Memory B cell (primary cell): ENCODE results near the gene NCDN.

Experiments used
- ATAC-seq: fragments of 150-1000 bp; cut with Tn5 transposase; 2 replicates; pipeline ENCODE4 v1.10.0; 2021; ENCODE audit warnings: low read depth, mild to moderate bottlenecking, moderate library complexity
- DNase-seq, 2 donors: peaks; one replicate each; pipeline ENCODE4 v3.0.0; 2022; ENCODE audit warnings: low spot score in 2 of 2
- H3K27ac Mint-ChIP-seq: one replicate; pipeline ENCODE4 v1.8.0; 2022; ENCODE audit warnings: mild to moderate bottlenecking, moderate library complexity, mixed read lengths
- H3K27me3 Mint-ChIP-seq: one replicate; pipeline ENCODE4 v1.8.0; 2022; ENCODE audit warnings: mixed read lengths
- H3K36me3 Mint-ChIP-seq: one replicate; pipeline ENCODE4 v1.8.0; 2022; ENCODE audit warnings: mild to moderate bottlenecking, mixed read lengths
- H3K4me1 Mint-ChIP-seq: one replicate; pipeline ENCODE4 v1.8.0; 2022; ENCODE audit warnings: mixed read lengths
- H3K4me3 Mint-ChIP-seq: one replicate; pipeline ENCODE4 v1.8.0; 2022; ENCODE audit warnings: mild to moderate bottlenecking, moderate library complexity, mixed read lengths
- H3K9me3 Mint-ChIP-seq: one replicate; pipeline ENCODE4 v1.8.0; 2022; ENCODE audit warnings: mixed read lengths

The NCDN gene

GRCh38 chr1:35600593-35600992, 43.0 kb downstream of the NCDN start:
- peaks cover 18% of the 10 kb centered on the region for H3K36me3 Mint-ChIP-seq
- H3K4me1 Mint-ChIP-seq, result no peaks in the 10 kb centered on the region
- ATAC-seq, result no peak
- no peaks in the 10 kb centered on the region for H3K9me3 Mint-ChIP-seq
- no peaks in the 10 kb centered on the region for H3K27me3 Mint-ChIP-seq
- no peak for DNase-seq
- H3K4me3 Mint-ChIP-seq, result no peak overlapping the region
- H3K27ac Mint-ChIP-seq, result no peak overlapping the region

- Mint-ChIP-seq H3K4me1 (peaks cover 5% of the 10 kb centered on the region), H3K27me3 (no peaks in the 10 kb centered on the region), H3K9me3 (no peaks in the 10 kb centered on the region), H3K4me3 (no peak overlapping the region), H3K36me3 (peaks cover 32% of the 10 kb centered on the region), H3K27ac (no peak overlapping the region)
- no peak for ATAC-seq
- no peak for DNase-seq
These were observed 45.9 kb downstream of the NCDN start for GRCh38 chr1:35603468-35603867.

GRCh38 chr1:35603941-35604340, 46.3 kb downstream of the NCDN start:
- Mint-ChIP-seq H3K27me3 (no peaks in the 10 kb centered on the region), H3K9me3 (no peaks in the 10 kb centered on the region), H3K4me3 (no peak overlapping the region), H3K36me3 (peaks cover 34% of the 10 kb centered on the region), H3K27ac (no peak overlapping the region), H3K4me1 (peaks cover 5% of the 10 kb centered on the region)
- ATAC-seq (no peak), DNase-seq (no peak)

GRCh38 chr1:35605071-35605866, 47.7 kb downstream of the NCDN start:
- no peak overlapping the region for H3K4me3 Mint-ChIP-seq
- peaks cover 35% of the 10 kb centered on the region for H3K36me3 Mint-ChIP-seq
- no peak for DNase-seq
- peak overlapping the region; percentile 46 for H3K27ac Mint-ChIP-seq
- no peak for ATAC-seq
- peaks cover 9% of the 10 kb centered on the region for H3K4me1 Mint-ChIP-seq
- no peaks in the 10 kb centered on the region for H3K9me3 Mint-ChIP-seq
- no peaks in the 10 kb centered on the region for H3K27me3 Mint-ChIP-seq

- H3K36me3 Mint-ChIP-seq, result peaks cover 35% of the 10 kb centered on the region
- no peak overlapping the region for H3K4me3 Mint-ChIP-seq
- H3K27ac Mint-ChIP-seq, result peak overlapping the region; percentile 46
- no peaks in the 10 kb centered on the region for H3K9me3 Mint-ChIP-seq
- peaks cover 9% of the 10 kb centered on the region for H3K4me1 Mint-ChIP-seq
- H3K27me3 Mint-ChIP-seq, result no peaks in the 10 kb centered on the region
- ATAC-seq, result no peak
- no peak for DNase-seq
These were observed 48.2 kb downstream of the NCDN start for GRCh38 chr1:35605867-35606182.

GRCh38 chr1:35611655-35612054, 54.1 kb downstream of the NCDN start:
- peaks cover 25% of the 10 kb centered on the region for H3K36me3 Mint-ChIP-seq
- no peaks in the 10 kb centered on the region for H3K9me3 Mint-ChIP-seq

GRCh38 chr1:35615440-35615839, 57.8 kb downstream of the NCDN start:
- Mint-ChIP-seq H3K9me3 (no peaks in the 10 kb centered on the region), H3K36me3 (peaks cover 17% of the 10 kb centered on the region), H3K27me3 (no peaks in the 10 kb centered on the region), H3K27ac (no peak overlapping the region), H3K4me3 (no peak overlapping the region), H3K4me1 (peaks cover 13% of the 10 kb centered on the region)
- no peak for DNase-seq
- ATAC-seq, result no peak

More at GRCh38 chr1:35611655-35612054, 54.1 kb downstream of the NCDN start:
- Mint-ChIP-seq H3K27me3 (no peaks in the 10 kb centered on the region), H3K27ac (no peak overlapping the region), H3K4me1 (peaks cover 14% of the 10 kb centered on the region), H3K4me3 (no peak overlapping the region)
- no peak for DNase-seq
- no peak for ATAC-seq
